Activated CD8-positive, alpha-beta T cell treated with anti-CD3 and anti-CD28 coated beads for 36 hours (primary cell): ENCODE results near the gene TMEM178B. TPM values are rescaled to one million over a fixed set of nuclear protein-coding genes. Genes with fewer than 3 reads are reported as not detected.

ENCODE experiments used
- ATAC-seq: fragments of 200-7000 bp; cut with Tn5 transposase; one replicate; pipeline ENCODE4 v1.10.0; 2021; ENCODE audit warnings: mild to moderate bottlenecking, moderate library complexity
- CTCF ChIA-PET: fragments of 350-600 bp; sonication (Branson Sonifier 250); formaldehyde crosslinking; loops from one replicate; lab custom pipeline; 2021; ENCODE audit warnings: antibody characterized with exemption; lab: Charles Lee
- POLR2A ChIA-PET: fragments of 350-600 bp; sonication (Branson Sonifier 250); formaldehyde crosslinking; loops from one replicate; lab custom pipeline; 2021; ENCODE audit warnings: antibody characterized with exemption; lab: Charles Lee
- DNase-seq: peaks from one replicate; pipeline ENCODE4 v3.0.0-alpha.2; 2020
- H3K27ac Mint-ChIP-seq: one replicate; pipeline ENCODE4 v1.8.0; 2021; ENCODE audit warnings: mild to moderate bottlenecking, mixed read lengths
- H3K27me3 Mint-ChIP-seq: one replicate; pipeline ENCODE4 v1.8.0; 2021; ENCODE audit warnings: mixed read lengths
- H3K36me3 Mint-ChIP-seq: one replicate; pipeline ENCODE4 v1.8.0; 2021; ENCODE audit warnings: low read depth, mixed read lengths
- H3K4me1 Mint-ChIP-seq: one replicate; pipeline ENCODE4 v1.8.0; 2021; ENCODE audit warnings: low read depth, mixed read lengths
- H3K4me3 Mint-ChIP-seq: one replicate; pipeline ENCODE4 v1.8.0; 2021; ENCODE audit warnings: mild to moderate bottlenecking, moderate library complexity, mixed read lengths
- H3K9me3 Mint-ChIP-seq: one replicate; pipeline ENCODE4 v1.8.0; 2021; ENCODE audit warnings: mixed read lengths
- CTCF ChIP-seq: fragments of 200-600 bp; IDR thresholded peaks from one replicate; pipeline ENCODE4 v1.8.0; 2022; ENCODE audit warnings: antibody characterized with exemption, mild to moderate bottlenecking
- intact Hi-C: fragments of 100-400 bp; cut with micrococcal nuclease; formaldehyde crosslinking; loops from one replicate; pipeline ENCODE4 v1.10.0; 2022
- total RNA-seq, 2 experiments: library from RNA; stranded (reverse); gene quantifications; one replicate each; pipeline ENCODE4 v1.2.3, GENCODE V29; 2021

The TMEM178B gene
- total RNA-seq, 2 experiments from 2014 or later: 0.34 to 1.1 TPM

GRCh38 chr7:141246426-141246825, 172.6 kb downstream of the TMEM178B start:
- no peak overlapping the region for H3K27ac Mint-ChIP-seq

GRCh38 chr7:141251180-141251579, 177.3 kb downstream of the TMEM178B start:
- no peak for DNase-seq
- CTCF ChIA-PET: no interaction called here
- H3K9me3 Mint-ChIP-seq: peaks cover 2% of the 10 kb centered on the region
- ATAC-seq: no peak
- POLR2A ChIA-PET: no interaction called here
- no peak overlapping the region for H3K27ac Mint-ChIP-seq
- TF ChIP-seq CTCF: no peak
- H3K27me3 Mint-ChIP-seq: peaks cover 2% of the 10 kb centered on the region
- H3K4me1 Mint-ChIP-seq: no peaks in the 10 kb centered on the region
- intact Hi-C loops: no loop called here
- no peak overlapping the region for H3K4me3 Mint-ChIP-seq
- no peaks in the 10 kb centered on the region for H3K36me3 Mint-ChIP-seq

More at GRCh38 chr7:141246426-141246825, 172.6 kb downstream of the TMEM178B start:
- no peak for ATAC-seq
- no peak for TF ChIP-seq CTCF
- no peak for DNase-seq
- POLR2A ChIA-PET: no interaction called here
- Mint-ChIP-seq H3K4me3 (no peak overlapping the region), H3K36me3 (no peaks in the 10 kb centered on the region), H3K4me1 (no peaks in the 10 kb centered on the region), H3K27me3 (peaks cover 6% of the 10 kb centered on the region), H3K9me3 (peaks cover 2% of the 10 kb centered on the region)
- intact Hi-C loops: no loop called here
- CTCF ChIA-PET: no interaction called here

- no peak overlapping the region for H3K27ac Mint-ChIP-seq
- no peaks in the 10 kb centered on the region for H3K36me3 Mint-ChIP-seq
- ChIA-PET POLR2A (no interaction called here), CTCF (no interaction called here)
- no peak for ATAC-seq
- peaks cover 2% of the 10 kb centered on the region for H3K27me3 Mint-ChIP-seq
- no peak overlapping the region for H3K4me3 Mint-ChIP-seq
- no peak for TF ChIP-seq CTCF
- DNase-seq: no peak
- intact Hi-C loops: no loop called here
- peaks cover 4% of the 10 kb centered on the region for H3K9me3 Mint-ChIP-seq
- H3K4me1 Mint-ChIP-seq: no peaks in the 10 kb centered on the region
Measured at GRCh38 chr7:141251957-141252356, 178.1 kb downstream of the TMEM178B start.

GRCh38 chr7:141257597-141257996, 183.7 kb downstream of the TMEM178B start:
- no peak for TF ChIP-seq CTCF
- ChIA-PET CTCF (no interaction called here), POLR2A (no interaction called here)
- H3K27me3 Mint-ChIP-seq: no peaks in the 10 kb centered on the region
- no peak for DNase-seq
- no peaks in the 10 kb centered on the region for H3K4me1 Mint-ChIP-seq
- H3K4me3 Mint-ChIP-seq: no peak overlapping the region
- ATAC-seq: no peak
- H3K27ac Mint-ChIP-seq: no peak overlapping the region
- intact Hi-C loops: no loop called here
- H3K36me3 Mint-ChIP-seq: no peaks in the 10 kb centered on the region
- H3K9me3 Mint-ChIP-seq: peaks cover 14% of the 10 kb centered on the region

GRCh38 chr7:141258559-141258958, 184.7 kb downstream of the TMEM178B start:
- Mint-ChIP-seq H3K27me3 (peaks cover 6% of the 10 kb centered on the region), H3K4me1 (peaks cover 5% of the 10 kb centered on the region), H3K9me3 (peaks cover 14% of the 10 kb centered on the region), H3K4me3 (no peak overlapping the region), H3K36me3 (no peaks in the 10 kb centered on the region), H3K27ac (no peak overlapping the region)
- no peak for DNase-seq
- ATAC-seq: no peak
- TF ChIP-seq CTCF: no peak
- intact Hi-C loops: no loop called here
- CTCF ChIA-PET: no interaction called here
- POLR2A ChIA-PET: no interaction called here
